PFSK-1 (cell line): Measurements from ENCODE around the gene SPIB.

ENCODE experiments used
- FOXP2 ChIP-seq: optimal IDR thresholded peaks from 2 replicates; pipeline ENCODE3; 2011; ENCODE audit warnings: borderline replicate concordance, control low read depth, inconsistent platforms; ENCODE audit not compliant: insufficient read depth; ENCODE audit errors: extremely low read length, extremely low read depth
- POLR2AphosphoS5 ChIP-seq: IDR thresholded peaks from 2 replicates; pipeline ENCODE4 v1.6.1; 2012; ENCODE audit warnings: low read depth, mild to moderate bottlenecking, control low read depth, low read length, moderate library complexity
- REST ChIP-seq, 2 experiments: IDR thresholded peaks; 2 replicates each; pipeline versions ENCODE4 v1.6.1 to v1.8.0; 2011 to 2012; ENCODE audit warnings: low read depth in 2 of 2, low read length in 2 of 2, control low read depth in 1 of 2, inconsistent platforms in 1 of 2, mild to moderate bottlenecking in 1 of 2, moderate library complexity in 1 of 2; ENCODE audit not compliant: insufficient read depth in 1 of 2
- SIN3A ChIP-seq: IDR thresholded peaks from 2 replicates; pipeline ENCODE4 v1.6.1; 2012; ENCODE audit warnings: mild to moderate bottlenecking, low read length, moderate library complexity, borderline replicate concordance; ENCODE audit not compliant: insufficient read depth
- TAF1 ChIP-seq: IDR thresholded peaks from 2 replicates; pipeline ENCODE4 v1.6.1; 2012; ENCODE audit warnings: low read length, control low read depth, borderline replicate concordance; ENCODE audit not compliant: insufficient read depth

DNA sequence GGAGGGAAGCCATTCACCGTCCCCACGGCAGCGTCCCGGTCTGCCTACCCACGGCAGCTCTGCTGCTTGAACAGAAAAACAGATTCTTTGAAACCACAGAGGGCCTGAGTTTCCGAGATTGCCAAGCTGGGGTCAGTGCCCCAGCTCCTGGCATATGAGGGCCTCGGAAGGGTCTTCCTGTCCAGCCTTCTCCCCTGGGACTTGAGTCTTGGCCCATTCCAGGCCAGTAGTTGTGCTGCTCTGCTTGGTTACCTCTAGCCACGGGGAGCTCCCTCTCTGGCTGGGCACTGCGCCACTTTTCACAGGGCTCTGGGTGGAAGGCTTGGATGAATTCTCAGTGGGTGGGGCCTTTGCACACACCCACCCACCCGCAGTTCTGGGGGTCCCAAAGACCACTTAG, 8.6 kb upstream of the SPIB start:
- TF ChIP-seq REST (IDR thresholded peaks at IDR 0.05; ENCODE audit: insufficient read depth in 1 of 2, low read depth in 2 of 2, low read length in 2 of 2) (no peak), TAF1 (no peak), POLR2AphosphoS5 (no peak), SIN3A (no peak), FOXP2 (no peak)
